ENCODE data around the gene LRRC1. TPM values are rescaled to one million over a fixed set of nuclear protein-coding genes. Genes with fewer than 3 reads are reported as not detected.

Gene LRRC1
- total and polyA plus RNA-seq, 2 of the 13 experiments (the other 11 are each of a cell fraction or from before 2014, with no cell fraction given), result 15.6 to 27.7 TPM

GRCh38 chr6:53795340-53795701 is 516 bp downstream of the LRRC1 start:
- WGBS (ENCODE audit: low lambda C conversion rate), result 2% methylated on average over 21 of the region's 21 CpGs
- FAIRE-seq (no peak), DNase-seq (ENCODE audit: low spot score) (no peak), ATAC-seq (peak; percentile 52)
- H3K79me2 ChIP-seq (ENCODE audit: insufficient read depth, low read length), result peaks cover 49% of the 10 kb centered on the region
- H3K27me3 ChIP-seq (ENCODE audit: control insufficient read depth in 1 of 2, insufficient read depth in 2 of 2, low read length in 2 of 2), result no peaks in the 10 kb centered on the region; a peak in 1 of 5 replicates
- no TSS peak for BruUV-seq (replicated peaks)
- in situ Hi-C loops (cut with HindIII; ENCODE audit: extremely low pct_ligation_motif_present, low pct_unique_long_range_greater_than_20kb), result no loop called here
- H3K4me2 ChIP-seq (ENCODE audit: low read depth, low read length), result peak overlapping the region; percentile 91
- H3K9ac ChIP-seq (ENCODE audit: insufficient read depth, low read depth, low read length), result peak overlapping the region; percentile 83
- ChIA-PET POLR2A (interaction anchor here (0.6 to 4.4 kb wide), 32 partner anchors 10 to 800 kb away, joined by 3 to 44 read pairs (median 5); partner anchors contain the start of genes FBXO9, GCLC and GSTA4), CTCF (ENCODE audit: low intra/inter-chr PET ratio, low total read pairs) (no interaction called here)
- no peaks in the 10 kb centered on the region for H3K9me3 ChIP-seq (ENCODE audit: low read length)
- intact Hi-C loops (cut with micrococcal nuclease; ENCODE audit: unreplicated experiment), result loop anchor here (2.0 to 10.0 kb wide), 3 partner anchors 99 to 251 kb away; partner anchors contain the start of gene GCLC
- peak overlapping the region; percentile 92 to 98 (median 96) for H3K4me3 ChIP-seq (replicated peaks in 1 of 3; ENCODE audit: insufficient read depth in 1 of 3, low read depth in 2 of 3, low read length in 3 of 3)
- peaks cover 62% of the 10 kb centered on the region for H3K4me1 ChIP-seq (ENCODE audit: insufficient read depth, low read length)
- no peaks in the 10 kb centered on the region for H4K20me1 ChIP-seq (ENCODE audit: insufficient read depth, low read length)
- H2AFZ ChIP-seq (ENCODE audit: low read length), result no peak overlapping the region
- peak overlapping the region; percentile 81 for H3K27ac ChIP-seq (ENCODE audit: extremely low read length, insufficient read depth, low read length)
- no peaks in the 10 kb centered on the region for H3K36me3 ChIP-seq (replicated peaks in 1 of 2; ENCODE audit: control insufficient read depth in 1 of 2, insufficient read depth in 2 of 2, low read length in 2 of 2)
- TF ChIP-seq ZNF136 (CRISPR knock-in tag; IDR thresholded peaks at IDR 0.05; ENCODE audit: low read depth) (peak; percentile 40; the same call in 1 of the 2 replicates), BRD4 (CRISPR knock-in tag; IDR thresholded peaks at IDR 0.05) (0 out of 2 replicates have a peak, but pooled peaks have one; percentile 72), ZNF674 (CRISPR knock-in tag; IDR thresholded peaks at IDR 0.05; ENCODE audit: low read depth) (peak; percentile 23), LBX2 (CRISPR knock-in tag; IDR thresholded peaks at IDR 0.05; ENCODE audit: borderline replicate concordance) (0 out of 2 replicates have a peak, but pooled peaks have one; percentile 45), SNAI1 (CRISPR knock-in tag; IDR thresholded peaks at IDR 0.05; ENCODE audit: borderline replicate concordance) (0 out of 2 replicates have a peak, but pooled peaks have one; percentile 61), U2AF2 (IDR thresholded peaks at IDR 0.05; ENCODE audit: low read depth, low read length) (no peak), CREBL2 (CRISPR knock-in tag; IDR thresholded peaks at IDR 0.05; ENCODE audit: borderline replicate concordance) (0 out of 2 replicates have a peak, but pooled peaks have one; percentile 80), THAP9 (CRISPR knock-in tag; IDR thresholded peaks at IDR 0.05; ENCODE audit: borderline replicate concordance) (no peak), NCOA2 (CRISPR knock-in tag; IDR thresholded peaks at IDR 0.05) (no peak), MAF1 (CRISPR knock-in tag; IDR thresholded peaks at IDR 0.05; ENCODE audit: borderline replicate concordance) (peak; percentile 32; the same call in 1 of the 2 replicates), ZSCAN20 (CRISPR knock-in tag; IDR thresholded peaks at IDR 0.05; ENCODE audit: borderline replicate concordance) (no peak), ZNF777 (CRISPR knock-in tag; IDR thresholded peaks at IDR 0.05) (peak; percentile 88; the same call in 1 of the 2 replicates), LRRFIP1 (CRISPR knock-in tag; conservative IDR thresholded peaks at IDR 0.05) (no peak), HMG20B (CRISPR knock-in tag; conservative IDR thresholded peaks at IDR 0.05) (0 out of 2 replicates have a peak, but pooled peaks have one; percentile 13), NCOA5 (CRISPR knock-in tag; IDR thresholded peaks at IDR 0.05) (0 out of 2 replicates have a peak, but pooled peaks have one; percentile 19)

Data from HepG2 (cell line).